HG03457 (cell line): ENCODE measurements around the gene IMPACT.

Experiments used
- ATAC-seq: cut with Tn5 transposase; IDR thresholded peaks from one replicate; pipeline ENCODE4 v1.9.1; 2021; ENCODE audit warnings: moderate number of reproducible peaks; ENCODE audit not compliant: unreplicated experiment

Gene IMPACT

GRCh38 chr18:24426398-24427294 lies at the start of gene IMPACT:
Gene IMPACT, plus strand, starts transcription at chr18:24426670. Its CDS starts 87 bp downstream, at chr18:24426757.
- ATAC-seq, result peak; percentile 90

- ATAC-seq, result no peak
These were observed 47.9 kb upstream of the IMPACT start for GRCh38 chr18:24378598-24378997.

GRCh38 chr18:24380163-24380747 lies 46.2 kb upstream of the IMPACT start:
- ATAC-seq, result no peak

- no peak for ATAC-seq
These were observed 45.3 kb upstream of the IMPACT start for GRCh38 chr18:24381126-24381525.

- no peak for ATAC-seq
These were observed 39.8 kb upstream of the IMPACT start for GRCh38 chr18:24386681-24387080.

- no peak for ATAC-seq
These were observed 37.5 kb upstream of the IMPACT start for GRCh38 chr18:24388957-24389356.

GRCh38 chr18:24395049-24395795 lies 31.2 kb upstream of the IMPACT start:
- no peak for ATAC-seq

GRCh38 chr18:24396082-24396633 lies 30.3 kb upstream of the IMPACT start:
- no peak for ATAC-seq

- no peak for ATAC-seq
These were observed 29.3 kb upstream of the IMPACT start for GRCh38 chr18:24397131-24397693.

- peak; percentile 66 for ATAC-seq
These were observed 28.6 kb upstream of the IMPACT start, which contains the start of gene OSBPL1A for GRCh38 chr18:24397694-24398368. Gene OSBPL1A, minus strand, starts transcription at chr18:24397824. Its CDS starts 20,291 bp downstream, at chr18:24377533.

GRCh38 chr18:24398540-24398939 lies 27.9 kb upstream of the IMPACT start:
- no peak for ATAC-seq

- no peak for ATAC-seq
These were observed 25.9 kb upstream of the IMPACT start for GRCh38 chr18:24400587-24400986.

GRCh38 chr18:24402209-24402785 lies 24.2 kb upstream of the IMPACT start:
- ATAC-seq, result no peak

GRCh38 chr18:24403076-24403475 lies 23.4 kb upstream of the IMPACT start:
- no peak for ATAC-seq

GRCh38 chr18:24404591-24404990 lies 21.9 kb upstream of the IMPACT start:
- no peak for ATAC-seq

- ATAC-seq, result no peak
These were observed 18.0 kb upstream of the IMPACT start for GRCh38 chr18:24408496-24408895.

GRCh38 chr18:24413148-24413547 lies 13.3 kb upstream of the IMPACT start:
- no peak for ATAC-seq

- peak; percentile 63 for ATAC-seq
These were observed 12.0 kb upstream of the IMPACT start for GRCh38 chr18:24414349-24415003.

GRCh38 chr18:24417480-24417879 lies 9.0 kb upstream of the IMPACT start:
- ATAC-seq, result no peak
